Smooth muscle cell (in vitro differentiated cells): ENCODE results near the gene CHST11. TPM values are rescaled to one million over a fixed set of nuclear protein-coding genes. Genes with fewer than 3 reads are reported as not detected.

ENCODE experiments used
- DNase-seq: peaks from one replicate; lab custom pipeline; 2025; ENCODE audit not compliant: unreplicated experiment; lab: John Stamatoyannopoulos, UW
- H2AFZ ChIP-seq: fragments of 200-600 bp; sonication (generic); 2 replicates; pipeline ENCODE4 v1.6.0; 2016; ENCODE audit warnings: antibody characterized with exemption, low read depth, mild to moderate bottlenecking
- H3F3A ChIP-seq: fragments of 200-600 bp; sonication (generic); 2 replicates; pipeline ENCODE4 v1.6.0; 2017; ENCODE audit warnings: antibody characterized with exemption, low read depth
- H3K27ac ChIP-seq: fragments of 200-600 bp; sonication (generic); 2 replicates; pipeline ENCODE4 v1.5.1; 2016; ENCODE audit warnings: low read depth, mild to moderate bottlenecking
- H3K27me3 ChIP-seq: fragments of 200-600 bp; sonication (generic); 2 replicates; pipeline ENCODE4 v1.6.1; 2016; ENCODE audit warnings: low read depth, mild to moderate bottlenecking
- H3K36me3 ChIP-seq: fragments of 200-600 bp; sonication (generic); 2 replicates; pipeline ENCODE4 v1.5.1; 2016; ENCODE audit warnings: low read depth
- H3K4me1 ChIP-seq: fragments of 200-600 bp; sonication (generic); 2 replicates; pipeline ENCODE4 v1.5.1; 2016; ENCODE audit warnings: low read depth
- H3K4me2 ChIP-seq: fragments of 200-600 bp; sonication (generic); 2 replicates; pipeline ENCODE4 v1.6.0; 2016; ENCODE audit warnings: mild to moderate bottlenecking
- H3K4me3 ChIP-seq: fragments of 200-600 bp; sonication (generic); 2 replicates; pipeline ENCODE4 v1.5.1; 2016; ENCODE audit warnings: mild to moderate bottlenecking
- H3K79me2 ChIP-seq: fragments of 200-600 bp; sonication (generic); 2 replicates; pipeline ENCODE4 v1.6.0; 2016; ENCODE audit warnings: low read depth, mild to moderate bottlenecking
- H3K9ac ChIP-seq: fragments of 200-600 bp; sonication (generic); 2 replicates; pipeline ENCODE4 v1.6.0; 2016; ENCODE audit warnings: low read depth
- H3K9me3 ChIP-seq: fragments of 200-600 bp; sonication (generic); replicated peaks from 2 replicates; pipeline ENCODE4 v1.5.1; 2016; ENCODE audit warnings: low read depth
- H4K20me1 ChIP-seq: fragments of 200-600 bp; sonication (generic); 2 replicates; pipeline ENCODE4 v1.6.0; 2016; ENCODE audit warnings: low read depth
- CTCF ChIP-seq: fragments of 200-600 bp; sonication (generic); IDR thresholded peaks from 2 replicates; pipeline ENCODE4 v1.5.1; 2017; ENCODE audit warnings: borderline replicate concordance, mild to moderate bottlenecking, antibody characterized with exemption; ENCODE audit not compliant: insufficient read depth, poor library complexity, severe bottlenecking
- WGBS: methylation state at CpG from one replicate; pipeline ENCODE4 v1.1.7; 2016; ENCODE audit warnings: low lambda C conversion rate; 5-methylcytosine and 5-hydroxymethylcytosine counted together
- polyA plus RNA-seq: library from polyadenylated mRNA; unstranded; fragments of >200 nt; fragmentation: Nextera tagmentation; extraction: Ambion mirVana; gene quantifications from 2 replicates; pipeline ENCODE4 v1.2.1, GENCODE V29; 2016
- total RNA-seq: library from RNA; depleted of rRNA; stranded (reverse); fragments of >200 nt; gene quantifications from 2 replicates; pipeline ENCODE4 v1.2.3, GENCODE V29; 2014

Gene CHST11
- total and polyA plus RNA-seq, 2 experiments from 2014 or later, result 6.9 to 10.2 TPM

GRCh38 chr12:104656921-104657320 lies 200.2 kb downstream of the CHST11 start:
- no peaks in the 10 kb centered on the region for H3K79me2 ChIP-seq
- no peak overlapping the region for H3K4me2 ChIP-seq
- H3K4me3 ChIP-seq, result no peak overlapping the region
- no peak overlapping the region for H2AFZ ChIP-seq
- TF ChIP-seq CTCF, result no peak
- no peak overlapping the region for H3K27ac ChIP-seq
- DNase-seq, result no peak
- no peaks in the 10 kb centered on the region for H3K27me3 ChIP-seq
- H3K9ac ChIP-seq, result no peak overlapping the region
- peaks cover 8% of the 10 kb centered on the region for H3K4me1 ChIP-seq
- no peaks in the 10 kb centered on the region for H3F3A ChIP-seq
- no peaks in the 10 kb centered on the region for H3K9me3 ChIP-seq
- H4K20me1 ChIP-seq, result peaks cover 20% of the 10 kb centered on the region
- WGBS, result 94% methylated on average over 5 of the region's 5 CpGs
- no peaks in the 10 kb centered on the region for H3K36me3 ChIP-seq

- TF ChIP-seq CTCF, result no peak
- peaks cover 23% of the 10 kb centered on the region for H4K20me1 ChIP-seq
- WGBS, result 86% methylated on average over 13 of the region's 13 CpGs
- DNase-seq, result no peak
- H2AFZ ChIP-seq, result no peak overlapping the region
- no peaks in the 10 kb centered on the region for H3K79me2 ChIP-seq
- no peaks in the 10 kb centered on the region for H3K27me3 ChIP-seq
- no peaks in the 10 kb centered on the region for H3K36me3 ChIP-seq
- H3K4me3 ChIP-seq, result no peak overlapping the region
- H3K4me2 ChIP-seq, result no peak overlapping the region
- no peak overlapping the region for H3K27ac ChIP-seq
- H3K4me1 ChIP-seq, result peaks cover 8% of the 10 kb centered on the region
- no peaks in the 10 kb centered on the region for H3F3A ChIP-seq
- no peaks in the 10 kb centered on the region for H3K9me3 ChIP-seq
- H3K9ac ChIP-seq, result no peak overlapping the region
These were observed 201.2 kb downstream of the CHST11 start for GRCh38 chr12:104657726-104658484.

GRCh38 chr12:104659058-104659457 lies 202.3 kb downstream of the CHST11 start:
- peaks cover 26% of the 10 kb centered on the region for H4K20me1 ChIP-seq
- H3K9ac ChIP-seq, result no peak overlapping the region
- H3K4me3 ChIP-seq, result no peak overlapping the region
- H3K4me1 ChIP-seq, result peaks cover 8% of the 10 kb centered on the region
- no peak overlapping the region for H3K4me2 ChIP-seq
- H2AFZ ChIP-seq, result no peak overlapping the region
- no peak overlapping the region for H3K27ac ChIP-seq
- DNase-seq, result no peak
- 97% methylated on average over 5 of the region's 5 CpGs for WGBS
- no peaks in the 10 kb centered on the region for H3K79me2 ChIP-seq
- no peaks in the 10 kb centered on the region for H3K36me3 ChIP-seq
- H3F3A ChIP-seq, result no peaks in the 10 kb centered on the region
- TF ChIP-seq CTCF, result no peak
- H3K9me3 ChIP-seq, result no peaks in the 10 kb centered on the region
- no peaks in the 10 kb centered on the region for H3K27me3 ChIP-seq

- H3K9me3 ChIP-seq, result no peaks in the 10 kb centered on the region
- no peak overlapping the region for H3K9ac ChIP-seq
- H3K27me3 ChIP-seq, result no peaks in the 10 kb centered on the region
- no peak overlapping the region for H2AFZ ChIP-seq
- no peaks in the 10 kb centered on the region for H3F3A ChIP-seq
- no peaks in the 10 kb centered on the region for H3K36me3 ChIP-seq
- WGBS, result 83% methylated on average over 6 of the region's 6 CpGs
- TF ChIP-seq CTCF, result no peak
- H3K79me2 ChIP-seq, result no peaks in the 10 kb centered on the region
- no peak for DNase-seq
- H3K4me3 ChIP-seq, result no peak overlapping the region
- no peak overlapping the region for H3K4me2 ChIP-seq
- H4K20me1 ChIP-seq, result peaks cover 23% of the 10 kb centered on the region
- no peak overlapping the region for H3K27ac ChIP-seq
- H3K4me1 ChIP-seq, result peaks cover 3% of the 10 kb centered on the region
These were observed 205.5 kb downstream of the CHST11 start for GRCh38 chr12:104662203-104662602.
